Neural cell (in vitro differentiated cells): Measurements from ENCODE around the gene BPGM. TPM values are rescaled to one million over a fixed set of nuclear protein-coding genes. Genes with fewer than 3 reads are reported as not detected.
"Not testable (repeated sequence)": the region's sequence is repeated elsewhere in the genome, so short reads cannot be mapped to it uniquely, and the experiment has no call there.

Experiments used
- H2AFZ ChIP-seq: fragments of 200-600, 300-800 bp; sonication (generic), shearing (Covaris generic); 2 replicates; pipeline ENCODE4 v1.6.0; 2014; ENCODE audit warnings: low read depth, mild to moderate bottlenecking, antibody characterized with exemption, low read length, moderate library complexity
- H3F3A ChIP-seq: fragments of 200-600 bp; shearing (Covaris generic); 2 replicates; pipeline ENCODE4 v1.6.1; 2016; ENCODE audit warnings: mild to moderate bottlenecking, moderate library complexity, mixed read lengths, antibody characterized with exemption, low read length; ENCODE audit not compliant: insufficient read depth, poor library complexity, severe bottlenecking
- H3K27ac ChIP-seq: fragments of 200-600, 300-800 bp; sonication (generic), shearing (Covaris generic); 2 replicates; pipeline ENCODE4 v1.5.1; 2014; ENCODE audit warnings: mild to moderate bottlenecking, low read length, moderate library complexity
- H3K27me3 ChIP-seq: fragments of 300-800, 200-600 bp; sonication (generic), shearing (Covaris generic); 2 replicates; pipeline ENCODE4 v1.6.0; 2014; ENCODE audit warnings: mild to moderate bottlenecking, low read depth, low read length, moderate library complexity; ENCODE audit not compliant: insufficient read depth
- H3K36me3 ChIP-seq: fragments of 300-800, 200-600 bp; sonication (generic), shearing (Covaris generic); 2 replicates; pipeline ENCODE4 v1.5.1; 2014; ENCODE audit warnings: mild to moderate bottlenecking, antibody characterized with exemption, low read length, moderate library complexity; ENCODE audit not compliant: insufficient read depth
- H3K4me2 ChIP-seq: fragments of 300-800, 200-600 bp; sonication (generic), shearing (Covaris generic); 2 replicates; pipeline ENCODE4 v1.6.0; 2014; ENCODE audit warnings: mild to moderate bottlenecking, low read length
- H3K4me3 ChIP-seq: fragments of 300-800, 200-600 bp; sonication (generic), shearing (Covaris generic); 2 replicates; pipeline ENCODE4 v1.5.1; 2014; ENCODE audit warnings: mild to moderate bottlenecking, low read length, moderate library complexity
- H3K79me2 ChIP-seq: fragments of 200-600 bp; shearing (Covaris generic); replicated peaks from 2 replicates; pipeline ENCODE4 v1.6.0; 2014; ENCODE audit warnings: mild to moderate bottlenecking, low read length, moderate library complexity; ENCODE audit not compliant: insufficient read depth
- H3K9ac ChIP-seq: fragments of 300-800, 200-600 bp; sonication (generic), shearing (Covaris generic); 2 replicates; pipeline ENCODE4 v1.6.1; 2016; ENCODE audit warnings: mild to moderate bottlenecking, low read length, mixed read lengths
- H3K9me2 ChIP-seq: fragments of 200-600 bp; shearing (Covaris generic); 2 replicates; pipeline ENCODE4 v1.6.1; 2016; ENCODE audit warnings: mild to moderate bottlenecking, low read length, mixed read lengths; ENCODE audit not compliant: insufficient read depth
- H3K9me3 ChIP-seq: fragments of 200-600, 300-800 bp; sonication (generic), shearing (Covaris generic); 2 replicates; pipeline ENCODE4 v1.6.1; 2016; ENCODE audit warnings: mild to moderate bottlenecking, mixed run types, low read length, moderate library complexity, mixed read lengths
- H4K20me1 ChIP-seq: fragments of 200-600 bp; shearing (Covaris generic); 2 replicates; pipeline ENCODE4 v1.6.1; 2016; ENCODE audit warnings: mild to moderate bottlenecking, mixed run types; ENCODE audit not compliant: insufficient read depth
- EP300 ChIP-seq: fragments of 450-650 bp; conservative IDR thresholded peaks from 2 replicates; pipeline ENCODE4 v1.6.1; 2014; ENCODE audit warnings: antibody characterized with exemption, mild to moderate bottlenecking, moderate library complexity; ENCODE audit not compliant: poor library complexity, severe bottlenecking
- EZH2 ChIP-seq: fragments of 200-600, 300-800 bp; shearing (Covaris generic), sonication (generic); IDR thresholded peaks from 2 replicates; pipeline ENCODE4 v1.6.1; 2014; ENCODE audit warnings: antibody characterized with exemption, low read length, borderline replicate concordance, mild to moderate bottlenecking; ENCODE audit not compliant: insufficient read depth, poor library complexity, severe bottlenecking
- MXI1 ChIP-seq: fragments of 450-650 bp; conservative IDR thresholded peaks from 2 replicates; pipeline ENCODE4 v1.6.1; 2014; ENCODE audit warnings: antibody characterized with exemption, mild to moderate bottlenecking; ENCODE audit not compliant: poor library complexity, severe bottlenecking
- POLR2AphosphoS5 ChIP-seq: IDR thresholded peaks from 2 replicates; pipeline ENCODE4 v1.6.1; 2012
- RAD21 ChIP-seq: fragments of 450-650 bp; conservative IDR thresholded peaks from 2 replicates; pipeline ENCODE4 v1.6.1; 2014; ENCODE audit warnings: antibody characterized with exemption, mild to moderate bottlenecking, moderate library complexity
- SMC3 ChIP-seq: fragments of 450-650 bp; conservative IDR thresholded peaks from 2 replicates; pipeline ENCODE4 v1.6.1; 2014; ENCODE audit warnings: antibody characterized with exemption, mild to moderate bottlenecking, moderate library complexity; ENCODE audit not compliant: poor library complexity
- TAF1 ChIP-seq: IDR thresholded peaks from 2 replicates; pipeline ENCODE4 v1.6.1; 2012; ENCODE audit warnings: low read depth
- polyA plus RNA-seq: library from polyadenylated mRNA; depleted of rRNA; stranded (reverse); fragments of >200 nt; gene quantifications from 2 replicates; pipeline ENCODE4 v1.2.3, GENCODE V29; 2014
- TF ChIP-seq, protein P1 (sequence below): IDR thresholded peaks from 2 replicates; pipeline ENCODE4 v1.6.1; 2012; ENCODE audit warnings: borderline replicate concordance
- TF ChIP-seq, protein P2 (sequence below): fragments of 450-650 bp; IDR thresholded peaks from 2 replicates; pipeline ENCODE4 v1.5.1; 2014; ENCODE audit warnings: antibody characterized with exemption, mild to moderate bottlenecking, moderate library complexity; ENCODE audit not compliant: poor library complexity, severe bottlenecking

Gene BPGM
- polyA plus RNA-seq, 1 donor from 2014 or later = 57.4 TPM

DNA sequence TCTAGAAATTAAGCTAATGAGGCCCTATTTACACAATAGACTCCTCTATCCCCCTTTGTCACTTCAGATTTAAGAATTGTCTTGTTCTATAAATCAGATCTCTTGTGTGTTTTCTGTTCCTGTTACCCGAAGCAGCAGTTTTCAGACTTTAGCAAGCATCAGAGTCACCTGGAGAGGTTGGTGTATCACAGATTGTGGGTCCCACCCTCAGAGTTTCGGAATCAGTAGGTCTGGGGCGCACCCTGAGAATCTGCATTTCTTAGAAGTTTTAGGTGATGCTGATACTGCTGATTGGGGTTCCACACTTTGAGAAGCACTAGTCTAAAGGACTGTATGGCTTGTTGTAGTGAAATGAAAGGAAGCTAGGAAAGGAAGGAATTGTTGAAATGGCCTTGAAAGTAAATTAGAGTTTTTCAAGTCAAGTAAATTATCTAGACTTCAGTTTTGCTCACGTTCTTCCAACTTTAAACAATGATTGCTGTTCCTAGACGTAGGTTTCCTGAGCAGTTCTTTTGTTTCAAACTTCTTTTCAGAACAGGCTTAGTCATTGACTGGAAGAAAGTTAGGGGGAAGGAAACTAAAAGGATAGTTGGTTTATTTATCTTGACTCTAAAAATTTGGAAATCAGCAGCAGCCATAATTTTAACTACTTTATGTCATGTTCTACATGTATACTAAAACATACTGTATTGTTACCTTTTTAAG lies 15.7 kb downstream of the BPGM start:
- H3K79me2 ChIP-seq = peaks cover 8% of the 10 kb centered on the region
- no peak overlapping the region for H3K27ac ChIP-seq
- no peak overlapping the region for H3K9ac ChIP-seq
- no peaks in the 10 kb centered on the region for H3F3A ChIP-seq
- H3K4me3 ChIP-seq = no peak overlapping the region
- TF ChIP-seq RAD21 (no peak), EP300 (no peak), EZH2 (no peak), TAF1 (no peak), SMC3 (no peak), MXI1 (no peak), POLR2AphosphoS5 (no peak)
- TF ChIP-seq, protein P1, sequence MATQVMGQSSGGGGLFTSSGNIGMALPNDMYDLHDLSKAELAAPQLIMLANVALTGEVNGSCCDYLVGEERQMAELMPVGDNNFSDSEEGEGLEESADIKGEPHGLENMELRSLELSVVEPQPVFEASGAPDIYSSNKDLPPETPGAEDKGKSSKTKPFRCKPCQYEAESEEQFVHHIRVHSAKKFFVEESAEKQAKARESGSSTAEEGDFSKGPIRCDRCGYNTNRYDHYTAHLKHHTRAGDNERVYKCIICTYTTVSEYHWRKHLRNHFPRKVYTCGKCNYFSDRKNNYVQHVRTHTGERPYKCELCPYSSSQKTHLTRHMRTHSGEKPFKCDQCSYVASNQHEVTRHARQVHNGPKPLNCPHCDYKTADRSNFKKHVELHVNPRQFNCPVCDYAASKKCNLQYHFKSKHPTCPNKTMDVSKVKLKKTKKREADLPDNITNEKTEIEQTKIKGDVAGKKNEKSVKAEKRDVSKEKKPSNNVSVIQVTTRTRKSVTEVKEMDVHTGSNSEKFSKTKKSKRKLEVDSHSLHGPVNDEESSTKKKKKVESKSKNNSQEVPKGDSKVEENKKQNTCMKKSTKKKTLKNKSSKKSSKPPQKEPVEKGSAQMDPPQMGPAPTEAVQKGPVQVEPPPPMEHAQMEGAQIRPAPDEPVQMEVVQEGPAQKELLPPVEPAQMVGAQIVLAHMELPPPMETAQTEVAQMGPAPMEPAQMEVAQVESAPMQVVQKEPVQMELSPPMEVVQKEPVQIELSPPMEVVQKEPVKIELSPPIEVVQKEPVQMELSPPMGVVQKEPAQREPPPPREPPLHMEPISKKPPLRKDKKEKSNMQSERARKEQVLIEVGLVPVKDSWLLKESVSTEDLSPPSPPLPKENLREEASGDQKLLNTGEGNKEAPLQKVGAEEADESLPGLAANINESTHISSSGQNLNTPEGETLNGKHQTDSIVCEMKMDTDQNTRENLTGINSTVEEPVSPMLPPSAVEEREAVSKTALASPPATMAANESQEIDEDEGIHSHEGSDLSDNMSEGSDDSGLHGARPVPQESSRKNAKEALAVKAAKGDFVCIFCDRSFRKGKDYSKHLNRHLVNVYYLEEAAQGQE = no peak
- TF ChIP-seq, protein P2, sequence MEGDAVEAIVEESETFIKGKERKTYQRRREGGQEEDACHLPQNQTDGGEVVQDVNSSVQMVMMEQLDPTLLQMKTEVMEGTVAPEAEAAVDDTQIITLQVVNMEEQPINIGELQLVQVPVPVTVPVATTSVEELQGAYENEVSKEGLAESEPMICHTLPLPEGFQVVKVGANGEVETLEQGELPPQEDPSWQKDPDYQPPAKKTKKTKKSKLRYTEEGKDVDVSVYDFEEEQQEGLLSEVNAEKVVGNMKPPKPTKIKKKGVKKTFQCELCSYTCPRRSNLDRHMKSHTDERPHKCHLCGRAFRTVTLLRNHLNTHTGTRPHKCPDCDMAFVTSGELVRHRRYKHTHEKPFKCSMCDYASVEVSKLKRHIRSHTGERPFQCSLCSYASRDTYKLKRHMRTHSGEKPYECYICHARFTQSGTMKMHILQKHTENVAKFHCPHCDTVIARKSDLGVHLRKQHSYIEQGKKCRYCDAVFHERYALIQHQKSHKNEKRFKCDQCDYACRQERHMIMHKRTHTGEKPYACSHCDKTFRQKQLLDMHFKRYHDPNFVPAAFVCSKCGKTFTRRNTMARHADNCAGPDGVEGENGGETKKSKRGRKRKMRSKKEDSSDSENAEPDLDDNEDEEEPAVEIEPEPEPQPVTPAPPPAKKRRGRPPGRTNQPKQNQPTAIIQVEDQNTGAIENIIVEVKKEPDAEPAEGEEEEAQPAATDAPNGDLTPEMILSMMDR = no peak
- H2AFZ ChIP-seq = no peak overlapping the region
- H4K20me1 ChIP-seq = no peaks in the 10 kb centered on the region
- H3K9me2 ChIP-seq = no peaks in the 10 kb centered on the region
- H3K4me2 ChIP-seq = no peak overlapping the region
- H3K9me3 ChIP-seq = no peaks in the 10 kb centered on the region
- H3K36me3 ChIP-seq = peaks cover 4% of the 10 kb centered on the region
- no peaks in the 10 kb centered on the region for H3K27me3 ChIP-seq

DNA sequence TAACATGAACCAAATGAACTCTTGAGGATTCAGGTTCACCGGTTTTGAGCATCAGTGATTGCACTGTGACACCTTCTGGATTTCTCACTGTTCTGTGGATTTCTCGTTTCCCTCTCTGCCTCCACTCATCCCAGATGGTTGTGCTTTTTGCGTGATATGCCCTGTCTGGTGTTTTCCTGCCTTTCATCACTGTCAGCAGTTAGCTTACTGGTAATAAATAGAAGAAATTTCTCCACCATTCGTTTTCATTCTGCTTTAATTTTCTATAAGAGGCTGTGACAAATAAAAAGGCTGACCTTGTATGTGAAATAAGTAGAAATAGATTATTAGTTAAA lies 16.2 kb downstream of the BPGM start:
- H3K36me3 ChIP-seq = peaks cover 4% of the 10 kb centered on the region
- no peak overlapping the region for H3K27ac ChIP-seq
- H3K4me3 ChIP-seq = no peak overlapping the region
- H2AFZ ChIP-seq = no peak overlapping the region
- H4K20me1 ChIP-seq = no peaks in the 10 kb centered on the region
- no peak overlapping the region for H3K4me2 ChIP-seq
- TF ChIP-seq EZH2 = no peak
- TF ChIP-seq, protein P1 = no peak
- no peak for TF ChIP-seq TAF1
- TF ChIP-seq, protein P2 = no peak
- no peak for TF ChIP-seq SMC3
- TF ChIP-seq EP300 = no peak
- no peaks in the 10 kb centered on the region for H3K27me3 ChIP-seq
- no peak overlapping the region for H3K9ac ChIP-seq
- no peaks in the 10 kb centered on the region for H3K9me3 ChIP-seq
- H3F3A ChIP-seq = no peaks in the 10 kb centered on the region
- H3K9me2 ChIP-seq = no peaks in the 10 kb centered on the region
- H3K79me2 ChIP-seq = peaks cover 7% of the 10 kb centered on the region

DNA sequence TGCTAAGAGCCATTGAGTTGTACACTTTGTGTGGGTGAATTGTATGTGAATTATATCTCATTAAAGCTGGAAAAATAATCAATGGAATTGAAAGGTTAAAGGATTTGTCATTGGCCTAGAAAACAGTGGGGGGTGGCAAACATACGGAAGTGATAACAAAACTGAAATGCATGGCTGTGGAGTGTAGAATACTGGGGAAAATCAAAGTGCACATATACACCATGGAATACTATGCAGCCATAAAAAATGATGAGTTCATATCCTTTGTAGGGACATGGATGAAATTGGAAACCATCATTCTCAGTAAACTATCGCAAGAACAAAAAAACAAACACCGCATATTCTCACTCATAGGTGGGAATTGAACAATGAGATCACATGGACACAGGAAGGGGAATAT lies 18.4 kb downstream of the BPGM start:
- H2AFZ ChIP-seq, H3K36me3 ChIP-seq, H3K4me2 ChIP-seq, H3K9me3 ChIP-seq, H3K79me2 ChIP-seq, H3K27me3 ChIP-seq, H3K4me3 ChIP-seq, H4K20me1 ChIP-seq, H3K27ac ChIP-seq, H3K9me2 ChIP-seq, H3F3A ChIP-seq, H3K9ac ChIP-seq: not testable (repeated sequence)
